Neutrophil (primary cell): Measurements from ENCODE around the gene TRAPPC3.
"Not testable (repeated sequence)": the region's sequence is repeated elsewhere in the genome, so short reads cannot be mapped to it uniquely, and the experiment has no call there.

Source experiments
- H3K27ac ChIP-seq: fragments of 200-600 bp; sonication (generic); 2 replicates; pipeline ENCODE4 v1.5.1; 2016; ENCODE audit warnings: mild to moderate bottlenecking, moderate library complexity
- H3K27me3 ChIP-seq: fragments of 200-600 bp; sonication (generic); 2 replicates; pipeline ENCODE4 v1.6.0; 2016; ENCODE audit warnings: mild to moderate bottlenecking
- H3K36me3 ChIP-seq: fragments of 200-600 bp; sonication (generic); 2 replicates; pipeline ENCODE4 v1.5.1; 2017
- H3K4me1 ChIP-seq, 2 experiments: fragments of 200-600 bp in 1 of 2; sonication (generic) in 1 of 2; 1 replicate in 1 of 2; 2 replicates in 1 of 2; pipeline versions ENCODE4 v1.5.1 to v1.6.1; 2013 to 2016; ENCODE audit warnings: low read depth in 1 of 2, low read length in 1 of 2, mild to moderate bottlenecking in 1 of 2, moderate library complexity in 1 of 2; ENCODE audit not compliant: control insufficient read depth in 1 of 2, insufficient read depth in 1 of 2
- H3K4me3 ChIP-seq, 2 experiments: fragments of 200-600 bp in 1 of 2; sonication (generic) in 1 of 2; 1 replicate in 1 of 2; 2 replicates in 1 of 2; pipeline ENCODE4 v1.5.1; 2013 to 2016; ENCODE audit warnings: low read depth in 1 of 2, low read length in 1 of 2, mild to moderate bottlenecking in 1 of 2, moderate library complexity in 1 of 2
- H3K9me3 ChIP-seq: fragments of 200-600 bp; sonication (generic); 2 replicates; pipeline ENCODE4 v1.5.1; 2016
- CTCF ChIP-seq: fragments of 200-600 bp; sonication (generic); IDR thresholded peaks from 2 replicates; pipeline ENCODE4 v1.5.1; 2016; ENCODE audit warnings: antibody characterized with exemption

Gene TRAPPC3

DNA sequence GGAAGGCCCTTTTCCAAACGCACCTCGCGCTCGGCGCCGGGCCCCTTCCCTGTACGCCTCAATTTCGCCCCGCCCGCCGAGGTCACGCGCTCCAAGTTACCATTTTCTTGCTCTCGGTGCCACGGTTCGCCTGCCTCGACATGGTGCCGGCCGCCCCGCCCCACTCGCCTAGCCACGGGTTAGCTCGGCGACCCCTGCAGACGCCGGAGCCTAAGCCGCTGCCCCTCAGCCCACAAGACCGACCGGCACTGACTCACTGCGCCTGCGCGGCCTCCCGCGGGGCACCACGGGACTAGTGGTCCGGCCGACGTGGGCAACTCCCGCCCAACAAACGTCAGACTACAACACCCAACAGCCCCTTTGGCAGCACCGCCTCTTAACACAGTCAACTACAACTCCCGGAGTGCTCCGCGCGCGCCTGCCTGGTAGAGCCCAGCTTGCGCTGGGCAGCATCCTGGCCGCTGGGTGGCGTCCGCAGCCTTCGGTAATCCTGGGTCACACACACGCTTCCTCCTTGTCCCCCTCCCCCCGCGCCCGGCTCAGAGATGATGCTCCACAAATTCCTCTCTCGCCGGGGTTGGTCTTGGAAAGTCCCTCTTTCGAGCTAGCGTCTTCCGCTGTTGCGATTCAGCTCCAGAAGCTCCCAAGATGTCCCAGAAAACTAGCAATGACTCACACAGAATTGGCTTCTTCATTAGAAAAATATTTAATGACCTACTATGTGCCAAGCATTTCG lies at the start of gene TRAPPC3:
TRAPPC3 (minus strand) TSS at position 250 of the 736 bp plus-strand sequence; CDS start at position 142, 108 bp downstream.
- Histone ChIP-seq H3K4me3 (peak within 1 kb of the TSS; percentile 79 to 81), H3K27ac (peak within 1 kb of the TSS; percentile 99), H3K4me1 (peaks cover 38% of the 10 kb centered on the region in 2 experiments), H3K36me3 (no peaks in the 10 kb centered on the region), H3K27me3 (no peaks in the 10 kb centered on the region), H3K9me3 (no peaks in the 10 kb centered on the region)
- peak; percentile 100 for TF ChIP-seq CTCF

DNA sequence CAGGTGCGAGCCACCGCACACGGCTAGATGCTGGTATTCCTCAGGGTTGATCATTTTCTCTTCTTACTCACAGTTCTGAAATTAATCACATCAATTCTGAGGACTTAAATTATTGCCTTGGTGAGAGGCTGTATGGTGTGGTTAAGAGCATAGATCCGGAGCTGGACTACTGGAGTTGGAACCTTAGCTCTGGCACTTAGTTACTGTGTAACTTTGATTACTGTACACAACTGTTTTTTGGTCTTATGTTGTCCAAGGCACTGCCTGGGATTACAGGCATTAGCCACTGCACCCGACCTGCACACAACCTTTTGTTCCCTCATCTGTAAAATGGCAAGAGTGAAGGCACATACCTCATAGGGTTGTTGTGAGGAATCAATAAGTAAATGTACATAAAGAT lies 49.4 kb upstream of the TRAPPC3 start:
- no peaks in the 10 kb centered on the region for H3K36me3 ChIP-seq
- peaks cover 18 to 21% of the 10 kb centered on the region in 2 experiments for H3K4me1 ChIP-seq
- no peak for TF ChIP-seq CTCF

GRCh38 chr1:36196805-36197204 lies 47.5 kb upstream of the TRAPPC3 start:
- not testable (repeated sequence) for H3K4me1 ChIP-seq, H3K27ac ChIP-seq, H3K4me3 ChIP-seq, H3K36me3 ChIP-seq, H3K27me3 ChIP-seq, H3K9me3 ChIP-seq

More for the DNA sequence above, 49.4 kb upstream of the TRAPPC3 start:
- Histone ChIP-seq H3K27me3 (no peaks in the 10 kb centered on the region), H3K4me3 (no peak overlapping the region), H3K27ac (no peak overlapping the region), H3K9me3 (no peaks in the 10 kb centered on the region)

- Histone ChIP-seq H3K4me3 (no peak overlapping the region), H3K27ac (peak overlapping the region; percentile 57), H3K4me1 (peaks cover 6 to 8% of the 10 kb centered on the region in 2 experiments), H3K27me3 (no peaks in the 10 kb centered on the region), H3K9me3 (no peaks in the 10 kb centered on the region), H3K36me3 (peaks cover under 1% of the 10 kb centered on the region)
- peak; percentile 92 for TF ChIP-seq CTCF
Measured at GRCh38 chr1:36187800-36188593, 38.7 kb upstream of the TRAPPC3 start.

DNA sequence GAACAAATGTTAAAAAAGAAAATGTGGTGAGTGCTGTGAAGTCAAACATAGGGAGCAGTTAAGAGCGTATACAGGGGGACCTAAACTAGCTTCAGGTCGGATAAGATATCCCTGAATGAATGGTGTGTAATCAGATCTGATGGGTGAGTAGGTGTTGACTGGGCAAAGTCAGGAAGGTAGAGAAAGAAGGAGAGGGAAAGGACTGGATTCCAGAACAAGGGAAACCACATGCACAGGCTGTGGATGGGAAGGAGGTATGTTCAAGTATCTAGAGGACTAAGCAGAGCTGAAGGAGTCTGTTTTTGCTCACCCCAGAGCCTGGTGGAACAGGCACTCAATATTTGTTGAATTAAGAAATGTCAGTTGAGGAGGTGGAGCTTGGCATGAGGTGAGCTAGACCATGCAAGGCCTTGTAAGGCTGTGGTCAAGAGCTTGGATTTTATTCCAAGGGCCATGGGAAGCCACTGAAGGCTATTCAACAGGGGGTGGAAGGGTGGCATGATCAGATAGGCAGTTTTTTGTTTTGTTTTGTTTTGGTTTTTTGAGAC lies 34.1 kb upstream of the TRAPPC3 start:
- Histone ChIP-seq H3K9me3 (no peaks in the 10 kb centered on the region), H3K4me1 (peaks cover 6 to 7% of the 10 kb centered on the region in 2 experiments), H3K27me3 (no peaks in the 10 kb centered on the region), H3K4me3 (no peak overlapping the region), H3K36me3 (peaks cover 41% of the 10 kb centered on the region), H3K27ac (peak overlapping the region; percentile 3)
- no peak for TF ChIP-seq CTCF
